Loucy (cell line): ENCODE measurements around the gene MBD3L2B.
"Not testable (repeated sequence)": the region's sequence is repeated elsewhere in the genome, so short reads cannot be mapped to it uniquely, and the experiment has no call there.

Experiments
- H2AFZ ChIP-seq: fragments of 200-600 bp; sonication (generic); 2 replicates; pipeline ENCODE4 v1.6.0; 2016; ENCODE audit warnings: antibody characterized with exemption, mild to moderate bottlenecking, low read length, moderate library complexity
- H3F3A ChIP-seq: fragments of 200-600 bp; 2 replicates; pipeline ENCODE4 v1.6.0; 2016; ENCODE audit warnings: antibody characterized with exemption, low read depth, mild to moderate bottlenecking
- H3K27me3 ChIP-seq: fragments of 200-600 bp; sonication (generic); 2 replicates; pipeline ENCODE4 v1.6.1; 2014; ENCODE audit warnings: low read length, mild to moderate bottlenecking; ENCODE audit not compliant: insufficient read depth, poor library complexity, severe bottlenecking
- H3K36me3 ChIP-seq: fragments of 200-600 bp; sonication (generic); 2 replicates; pipeline ENCODE4 v1.6.1; 2016; ENCODE audit warnings: low read length; ENCODE audit not compliant: insufficient read depth
- H3K4me1 ChIP-seq: fragments of 200-600 bp; sonication (generic); 2 replicates; pipeline ENCODE4 v1.5.1; 2014; ENCODE audit warnings: low read length, mild to moderate bottlenecking; ENCODE audit not compliant: insufficient read depth, poor library complexity, severe bottlenecking
- H3K4me2 ChIP-seq: fragments of 200-600 bp; sonication (generic); 2 replicates; pipeline ENCODE4 v1.6.0; 2014; ENCODE audit warnings: antibody characterized with exemption, low read length, low read depth, mild to moderate bottlenecking; ENCODE audit not compliant: poor library complexity, severe bottlenecking
- H3K4me3 ChIP-seq: fragments of 200-600 bp; sonication (generic); 2 replicates; pipeline ENCODE4 v1.5.1; 2014; ENCODE audit warnings: low read length, mild to moderate bottlenecking, mixed read lengths; ENCODE audit not compliant: poor library complexity, severe bottlenecking
- H3K79me2 ChIP-seq: fragments of 200-600 bp; sonication (generic); 2 replicates; pipeline ENCODE4 v1.6.1; 2014; ENCODE audit warnings: low read length; ENCODE audit not compliant: insufficient read depth
- H3K9ac ChIP-seq: fragments of 200-600 bp; sonication (generic); 2 replicates; pipeline ENCODE4 v1.6.0; 2014; ENCODE audit warnings: mild to moderate bottlenecking, low read depth, low read length, moderate library complexity; ENCODE audit not compliant: poor library complexity, severe bottlenecking
- H3K9me2 ChIP-seq: fragments of 200-600 bp; sonication (generic); replicated peaks from 2 replicates; pipeline ENCODE4 v1.6.1; 2016; ENCODE audit warnings: low read depth, low read length, mixed read lengths
- H3K9me3 ChIP-seq: fragments of 200-600 bp; sonication (generic); 2 replicates; pipeline ENCODE4 v1.6.1; 2014; ENCODE audit warnings: mild to moderate bottlenecking, antibody characterized with exemption, low read length, low read depth; ENCODE audit not compliant: insufficient read depth
- H4K20me1 ChIP-seq: fragments of 200-600 bp; sonication (generic); 2 replicates; pipeline ENCODE4 v1.6.0; 2014; ENCODE audit warnings: antibody characterized with exemption, low read length, mild to moderate bottlenecking; ENCODE audit not compliant: insufficient read depth, poor library complexity, severe bottlenecking
- EZH2phosphoT487 ChIP-seq: fragments of 200-600 bp; IDR thresholded peaks from 2 replicates; pipeline ENCODE4 v1.6.1; 2018; ENCODE audit warnings: antibody characterized with exemption, mild to moderate bottlenecking, moderate library complexity, borderline replicate concordance
- TF ChIP-seq, protein P1 (sequence below): fragments of 200-600 bp; sonication (generic); conservative IDR thresholded peaks from 2 replicates; pipeline ENCODE4 v1.5.1; 2014; ENCODE audit warnings: mild to moderate bottlenecking, antibody characterized with exemption, low read length

Gene MBD3L2B

DNA sequence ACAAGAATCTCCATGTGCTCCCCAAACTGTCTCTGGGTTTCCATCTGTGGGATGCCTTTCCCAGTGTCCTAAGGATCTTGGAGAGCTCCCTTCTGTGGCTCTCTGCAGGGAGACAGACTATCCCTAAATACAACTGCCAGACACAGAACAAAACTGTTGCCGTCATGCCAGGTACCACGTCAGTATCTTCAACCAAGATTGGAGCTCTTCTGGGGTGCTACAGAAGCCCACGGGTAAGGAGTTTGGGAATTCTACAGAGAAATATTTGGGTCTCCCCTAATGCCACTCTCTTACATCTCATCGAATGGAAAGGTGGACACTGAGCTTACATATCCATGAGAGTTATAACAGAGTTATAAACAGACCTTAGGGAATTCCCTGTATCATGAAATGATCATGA is 42.1 kb upstream of the MBD3L2B start:
- Histone ChIP-seq H3K4me1 (no peaks in the 10 kb centered on the region), H2AFZ (no peak overlapping the region), H4K20me1 (no peaks in the 10 kb centered on the region)

DNA sequence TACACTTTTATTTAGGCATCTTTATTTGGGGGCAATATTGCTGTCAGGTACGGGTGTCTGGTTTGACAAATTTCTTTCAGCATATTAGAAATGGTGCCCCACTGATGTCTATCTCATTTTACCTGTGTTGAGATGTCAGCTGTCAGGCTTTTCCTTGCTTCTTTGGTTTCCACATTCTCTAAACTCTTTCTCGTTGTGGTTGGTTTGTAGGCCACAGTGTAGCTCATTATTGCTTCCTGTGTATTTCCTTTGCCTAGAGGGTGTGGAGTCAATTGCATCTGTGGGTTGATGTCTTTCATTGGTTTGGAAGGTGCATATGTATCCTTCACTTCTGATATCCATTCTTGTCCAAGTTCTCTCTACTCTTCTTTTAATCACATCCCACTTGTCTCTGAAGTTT is 38.7 kb upstream of the MBD3L2B start:
- not testable (repeated sequence) for H3K27me3 ChIP-seq, H3K9ac ChIP-seq, H2AFZ ChIP-seq, H3K9me3 ChIP-seq, H3K4me3 ChIP-seq, H3K9me2 ChIP-seq, H3K36me3 ChIP-seq, H3K79me2 ChIP-seq, H3F3A ChIP-seq, H3K4me1 ChIP-seq, H4K20me1 ChIP-seq, H3K4me2 ChIP-seq

More for the DNA sequence above, 42.1 kb upstream of the MBD3L2B start:
- Histone ChIP-seq H3K79me2 (no peaks in the 10 kb centered on the region), H3K9ac (no peak overlapping the region), H3K27me3 (no peaks in the 10 kb centered on the region), H3F3A (no peaks in the 10 kb centered on the region; the same call in 1 of the 2 replicates), H3K36me3 (no peaks in the 10 kb centered on the region), H3K4me3 (no peak overlapping the region), H3K9me3 (no peaks in the 10 kb centered on the region), H3K9me2 (no peaks in the 10 kb centered on the region), H3K4me2 (no peak overlapping the region)
- TF ChIP-seq, protein P1, sequence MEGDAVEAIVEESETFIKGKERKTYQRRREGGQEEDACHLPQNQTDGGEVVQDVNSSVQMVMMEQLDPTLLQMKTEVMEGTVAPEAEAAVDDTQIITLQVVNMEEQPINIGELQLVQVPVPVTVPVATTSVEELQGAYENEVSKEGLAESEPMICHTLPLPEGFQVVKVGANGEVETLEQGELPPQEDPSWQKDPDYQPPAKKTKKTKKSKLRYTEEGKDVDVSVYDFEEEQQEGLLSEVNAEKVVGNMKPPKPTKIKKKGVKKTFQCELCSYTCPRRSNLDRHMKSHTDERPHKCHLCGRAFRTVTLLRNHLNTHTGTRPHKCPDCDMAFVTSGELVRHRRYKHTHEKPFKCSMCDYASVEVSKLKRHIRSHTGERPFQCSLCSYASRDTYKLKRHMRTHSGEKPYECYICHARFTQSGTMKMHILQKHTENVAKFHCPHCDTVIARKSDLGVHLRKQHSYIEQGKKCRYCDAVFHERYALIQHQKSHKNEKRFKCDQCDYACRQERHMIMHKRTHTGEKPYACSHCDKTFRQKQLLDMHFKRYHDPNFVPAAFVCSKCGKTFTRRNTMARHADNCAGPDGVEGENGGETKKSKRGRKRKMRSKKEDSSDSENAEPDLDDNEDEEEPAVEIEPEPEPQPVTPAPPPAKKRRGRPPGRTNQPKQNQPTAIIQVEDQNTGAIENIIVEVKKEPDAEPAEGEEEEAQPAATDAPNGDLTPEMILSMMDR = no peak
- TF ChIP-seq EZH2phosphoT487 = no peak

DNA sequence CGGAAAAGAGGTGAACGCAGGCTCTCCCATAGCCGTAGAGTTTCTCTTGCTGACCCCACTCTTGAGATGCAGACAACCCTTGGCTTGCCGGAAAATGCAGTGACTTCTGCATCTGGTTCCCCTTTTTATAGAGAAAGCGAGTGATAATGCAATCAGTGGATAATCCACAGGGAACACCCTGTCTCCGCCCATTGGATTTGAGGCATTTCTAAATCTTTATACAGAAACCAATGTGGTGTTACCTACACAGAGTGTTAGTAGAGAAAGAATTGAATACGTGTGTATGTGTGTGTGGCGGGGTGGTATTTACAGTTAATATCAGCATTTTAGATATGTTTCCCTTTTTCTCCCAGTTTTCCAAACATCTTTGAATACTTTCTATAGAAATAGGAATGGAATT is 37.3 kb upstream of the MBD3L2B start, which contains the start of gene MBD3L3:
Gene MBD3L3 (minus strand): TSS at position 101 of the 400 bp plus-strand sequence. CDS start 71 bp downstream, at position 30.
- not testable (repeated sequence) for H3F3A ChIP-seq, H2AFZ ChIP-seq

DNA sequence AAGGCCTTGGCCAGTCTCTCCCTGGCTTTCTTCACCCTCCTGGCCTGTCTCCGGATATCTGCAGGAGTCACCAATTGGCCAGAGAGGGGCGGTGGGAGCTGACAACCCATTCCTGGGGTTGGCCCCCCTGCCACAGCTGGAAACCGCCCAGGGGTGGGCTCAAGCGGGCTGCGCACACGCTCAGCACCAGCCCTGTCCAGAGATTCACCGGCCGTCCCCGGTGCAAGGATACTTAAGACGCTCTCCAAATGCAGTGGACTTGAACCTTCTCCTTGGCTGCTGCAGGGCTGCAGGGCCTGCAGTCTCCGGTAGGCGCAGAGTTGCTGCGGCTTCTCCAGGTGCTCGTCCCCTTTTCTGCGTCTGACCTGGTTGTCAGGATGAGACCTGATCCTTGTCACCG is 35.1 kb upstream of the MBD3L2B start:
- H3K9me2 ChIP-seq, H3K4me1 ChIP-seq, H3K27me3 ChIP-seq, H3K79me2 ChIP-seq, H4K20me1 ChIP-seq, H3K9me3 ChIP-seq, H2AFZ ChIP-seq, H3K9ac ChIP-seq, H3K4me3 ChIP-seq, H3F3A ChIP-seq, H3K36me3 ChIP-seq, H3K4me2 ChIP-seq: not testable (repeated sequence)

More for the DNA sequence above, 37.3 kb upstream of the MBD3L2B start, which contains the start of gene MBD3L3:
- H3K4me1 ChIP-seq, H3K4me3 ChIP-seq, H4K20me1 ChIP-seq, H3K36me3 ChIP-seq, H3K9me3 ChIP-seq, H3K9me2 ChIP-seq, H3K79me2 ChIP-seq, H3K4me2 ChIP-seq, H3K27me3 ChIP-seq, H3K9ac ChIP-seq: not testable (repeated sequence)

- not testable (repeated sequence) for H3K4me1 ChIP-seq, H4K20me1 ChIP-seq, H3K9ac ChIP-seq, H3K4me3 ChIP-seq, H3K9me3 ChIP-seq, H3K9me2 ChIP-seq, H2AFZ ChIP-seq, H3F3A ChIP-seq, H3K4me2 ChIP-seq, H3K36me3 ChIP-seq, H3K79me2 ChIP-seq, H3K27me3 ChIP-seq
These were observed 34.4 kb upstream of the MBD3L2B start for GRCh38 chr19:7055679-7056078.

DNA sequence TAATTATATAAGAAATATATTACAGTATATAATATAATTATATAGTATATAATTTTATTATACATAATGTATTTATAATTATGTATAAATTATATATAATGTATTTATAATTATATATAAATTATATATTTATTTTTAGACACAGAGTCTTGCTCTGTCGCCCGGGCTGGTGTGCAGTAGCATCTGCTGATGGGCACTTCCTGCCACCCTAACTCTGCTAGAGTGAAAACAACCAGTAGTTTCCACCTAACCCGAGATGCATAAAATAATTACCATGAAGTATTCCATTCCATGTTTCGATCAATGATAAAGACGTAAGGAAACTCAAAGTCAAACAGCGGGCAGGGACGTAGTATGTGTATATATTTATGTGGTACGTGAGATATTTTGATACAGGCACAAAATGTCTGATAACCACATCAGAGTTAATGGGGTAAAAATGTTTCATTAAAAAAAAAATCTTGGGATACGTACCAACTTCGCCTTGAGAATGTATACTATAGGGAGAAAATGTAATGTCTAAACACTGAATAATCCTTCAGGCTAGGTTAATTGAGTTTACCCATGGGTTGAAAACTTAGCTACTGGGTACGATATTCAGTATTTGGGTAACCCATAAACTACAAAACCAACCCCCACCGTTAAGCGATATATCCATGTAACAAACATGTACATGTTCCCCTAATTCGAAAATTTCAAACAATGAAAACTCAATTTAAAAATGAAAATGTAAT is 33.6 kb upstream of the MBD3L2B start:
- H2AFZ ChIP-seq, H3K36me3 ChIP-seq: not testable (repeated sequence)

GRCh38 chr19:7052896-7053295 is 31.7 kb upstream of the MBD3L2B start:
- H3K9me2 ChIP-seq, H3K27me3 ChIP-seq, H2AFZ ChIP-seq, H3K79me2 ChIP-seq, H3K36me3 ChIP-seq, H3F3A ChIP-seq, H3K4me1 ChIP-seq, H3K4me3 ChIP-seq, H4K20me1 ChIP-seq, H3K4me2 ChIP-seq, H3K9ac ChIP-seq, H3K9me3 ChIP-seq: not testable (repeated sequence)

More for the DNA sequence above, 33.6 kb upstream of the MBD3L2B start:
- H3K27me3 ChIP-seq, H3K9ac ChIP-seq, H3K4me3 ChIP-seq, H3F3A ChIP-seq, H3K4me1 ChIP-seq, H3K79me2 ChIP-seq, H3K4me2 ChIP-seq, H3K9me3 ChIP-seq, H4K20me1 ChIP-seq, H3K9me2 ChIP-seq: not testable (repeated sequence)
